GM21619 (cell line): Measurements from ENCODE around the gene SOX10.
"Not testable (repeated sequence)": the region's sequence is repeated elsewhere in the genome, so short reads cannot be mapped to it uniquely, and the experiment has no call there.

Source experiments
- ATAC-seq: cut with Tn5 transposase; IDR thresholded peaks from one replicate; pipeline ENCODE4 v1.9.1; 2021; ENCODE audit not compliant: unreplicated experiment

The SOX10 gene

DNA sequence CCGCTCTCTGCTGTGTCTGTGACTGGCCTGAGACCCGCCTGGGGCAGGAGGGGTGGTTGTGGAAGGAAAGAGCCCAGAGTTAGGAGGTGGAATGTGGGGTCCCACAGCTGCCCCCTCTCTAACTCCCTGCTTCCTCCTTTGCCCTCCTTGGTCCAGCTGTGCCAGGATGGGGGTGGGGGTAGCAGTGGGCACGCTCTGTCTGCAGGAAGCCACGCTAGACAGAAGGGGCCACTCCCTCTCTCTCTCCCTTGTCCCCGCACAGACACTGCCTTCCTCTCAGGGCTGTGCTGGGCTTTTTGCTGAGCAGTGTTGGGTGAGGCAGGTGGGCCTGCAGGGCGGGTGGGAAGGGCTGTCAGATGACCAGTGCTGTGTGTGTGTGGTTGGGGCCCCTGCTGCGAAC, 2.0 kb upstream of the SOX10 start:
- ATAC-seq: no peak

DNA sequence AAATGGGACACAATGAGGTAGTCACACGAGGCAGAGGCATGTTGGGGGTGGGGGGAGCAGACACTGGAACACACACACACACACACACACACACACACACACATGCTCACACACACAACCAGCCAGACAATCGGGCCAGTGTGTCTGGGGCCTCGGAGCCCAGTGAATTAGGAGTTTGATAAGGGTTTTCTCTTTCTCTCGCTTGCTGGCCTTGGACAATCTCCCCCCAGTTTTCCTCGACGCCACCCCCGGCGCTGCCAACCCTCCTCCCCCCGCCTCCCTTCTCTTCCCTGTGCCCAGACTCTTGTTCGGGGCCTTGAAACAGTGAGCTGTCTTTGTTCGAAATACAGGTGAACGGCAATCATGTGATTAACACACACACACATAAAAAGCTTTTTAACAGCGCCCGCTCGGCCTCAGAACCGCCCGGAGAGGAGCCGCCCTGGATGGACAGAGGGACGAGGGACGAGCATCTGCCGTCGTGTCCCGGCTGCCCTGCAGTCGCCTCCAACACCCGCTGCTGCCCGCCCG, 1.5 kb upstream of the SOX10 start:
- ATAC-seq: no peak

DNA sequence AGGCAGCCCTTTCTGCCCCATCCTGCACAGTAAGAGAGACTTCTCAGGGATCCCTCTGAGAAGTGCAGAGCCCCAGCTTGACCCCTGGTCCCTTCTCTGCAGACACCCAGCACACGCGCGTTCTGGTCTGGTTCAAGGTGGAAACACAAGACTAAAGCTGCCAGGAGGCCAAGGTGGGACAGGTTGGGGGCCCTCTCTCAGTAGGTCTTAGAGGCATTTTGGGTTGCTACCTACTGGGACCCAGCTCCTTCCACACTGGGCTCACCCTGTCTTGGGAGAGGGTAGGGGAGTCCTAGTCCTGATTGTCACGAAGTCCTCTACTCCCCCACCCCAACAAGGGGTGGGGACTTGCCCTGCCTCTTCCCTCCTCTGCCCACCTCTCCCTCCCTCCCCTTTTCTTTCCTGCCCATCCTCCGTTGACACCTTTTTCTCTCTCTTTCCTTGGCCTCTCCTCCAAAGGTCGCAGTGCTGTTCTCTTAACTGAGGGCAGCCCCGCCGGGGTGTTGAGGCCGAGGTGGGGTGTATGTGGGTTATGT, 763 bp upstream of the SOX10 start:
- ATAC-seq: no peak

DNA sequence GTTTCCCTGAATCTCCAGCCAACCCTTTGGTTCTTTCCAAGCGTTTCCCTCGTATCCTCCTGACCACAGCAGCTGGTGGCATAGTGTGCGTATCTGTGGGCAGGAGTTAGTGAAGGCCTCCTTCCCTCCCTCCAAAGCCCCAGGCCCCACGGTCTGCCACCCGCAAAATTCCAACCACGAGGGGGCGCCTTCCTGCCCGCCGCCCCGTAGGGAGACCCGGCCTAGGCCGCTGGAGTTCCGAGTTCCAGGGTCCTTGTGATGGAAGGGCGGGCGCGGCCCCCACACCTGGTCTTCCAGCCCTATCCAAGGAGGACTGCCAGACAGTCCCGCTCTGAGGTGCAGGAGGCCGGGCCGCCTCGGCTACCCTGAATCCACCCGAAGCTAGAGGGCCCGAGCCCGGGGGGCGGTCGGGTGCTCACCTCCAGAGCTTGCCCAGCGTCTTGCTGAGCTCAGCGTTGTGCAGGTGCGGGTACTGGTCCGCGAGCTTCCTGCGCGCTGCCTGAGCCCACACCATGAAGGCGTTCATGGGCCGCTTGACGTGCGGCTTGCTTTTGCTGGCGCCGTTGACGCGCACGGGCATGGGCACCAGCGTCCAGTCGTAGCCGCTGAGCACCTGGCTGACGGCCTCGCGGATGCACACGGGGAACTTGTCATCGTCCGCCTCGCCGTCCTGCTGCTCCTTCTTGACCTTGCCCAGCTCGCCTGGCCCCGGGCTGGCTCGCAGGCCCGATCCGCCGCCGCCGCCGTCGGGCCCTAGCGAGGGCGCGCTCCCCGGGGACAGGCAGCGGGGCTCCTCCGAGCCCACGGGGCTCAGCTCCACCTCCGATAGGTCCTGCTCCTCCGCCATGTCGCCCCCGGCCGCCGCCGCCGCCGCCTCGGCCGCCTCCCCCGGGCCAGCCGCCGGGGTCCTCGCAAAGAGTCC, 1.2 kb downstream of the SOX10 start:
- ATAC-seq: no peak

DNA sequence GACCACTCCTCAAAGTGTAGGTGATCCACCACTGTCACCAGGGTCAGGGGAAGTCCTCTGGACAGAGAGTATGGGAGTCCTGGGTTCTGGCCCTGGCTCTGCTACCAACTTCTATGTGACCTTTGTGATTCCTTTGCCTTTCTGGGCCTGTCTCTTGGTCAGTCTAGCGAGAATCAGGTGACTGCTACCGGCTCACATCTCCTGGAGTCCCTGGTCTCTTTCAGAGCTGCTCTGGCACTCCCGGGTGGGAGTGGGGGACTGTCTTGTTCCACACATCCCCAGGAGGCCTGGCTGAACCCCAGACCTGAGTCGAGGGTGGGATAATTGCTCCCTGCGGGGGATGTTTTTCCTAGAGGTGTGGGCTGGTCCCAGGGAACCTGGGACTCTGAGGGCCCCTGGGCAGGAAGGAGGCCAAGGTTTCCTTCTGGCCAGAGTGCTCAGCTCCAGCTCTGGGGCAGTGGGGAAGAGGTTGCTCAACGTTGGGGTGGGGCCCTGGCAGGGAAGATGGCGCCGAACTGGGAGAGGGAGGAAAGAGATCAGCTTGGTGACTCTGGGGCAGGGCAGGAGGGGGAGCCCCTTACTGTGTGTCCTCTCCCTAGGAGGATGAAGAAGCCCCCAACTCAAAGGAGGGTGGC, 2.1 kb downstream of the SOX10 start:
- no peak for ATAC-seq

DNA sequence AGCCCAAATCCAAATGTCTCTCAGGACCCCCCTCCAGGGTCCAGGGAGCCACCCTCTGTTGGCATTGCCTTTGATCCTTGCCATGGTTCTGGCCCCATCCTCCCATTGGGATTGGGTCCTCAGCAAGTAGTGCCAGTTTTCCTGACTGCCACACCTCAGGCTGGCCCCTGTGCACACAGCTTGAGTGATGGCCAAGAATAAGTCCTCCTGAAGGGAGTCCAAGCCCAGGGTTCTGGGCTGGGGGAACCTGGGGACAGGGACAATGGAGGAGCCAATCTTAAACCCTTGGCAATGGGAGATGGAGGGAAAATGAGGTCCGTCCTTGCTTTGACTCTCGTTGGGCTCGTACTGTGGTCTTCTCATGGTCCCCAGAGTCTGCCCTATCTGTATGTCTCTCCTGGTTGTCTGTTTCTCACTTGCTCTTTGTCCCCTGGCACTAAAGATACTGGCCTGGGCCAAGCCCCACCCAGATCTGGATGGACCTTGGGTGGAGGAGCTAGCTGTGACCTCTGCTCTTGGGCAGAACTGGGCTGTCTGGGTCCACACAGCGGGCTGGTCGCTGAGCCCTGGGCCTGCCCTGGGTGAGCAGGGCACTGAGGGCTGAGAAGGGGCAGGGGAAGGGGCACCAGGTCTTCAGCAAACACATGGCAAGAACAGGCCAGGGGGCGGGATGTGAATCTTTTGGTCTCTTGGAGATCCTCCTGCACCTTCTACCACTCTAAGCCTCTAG, 2.9 kb downstream of the SOX10 start:
- no peak for ATAC-seq

DNA sequence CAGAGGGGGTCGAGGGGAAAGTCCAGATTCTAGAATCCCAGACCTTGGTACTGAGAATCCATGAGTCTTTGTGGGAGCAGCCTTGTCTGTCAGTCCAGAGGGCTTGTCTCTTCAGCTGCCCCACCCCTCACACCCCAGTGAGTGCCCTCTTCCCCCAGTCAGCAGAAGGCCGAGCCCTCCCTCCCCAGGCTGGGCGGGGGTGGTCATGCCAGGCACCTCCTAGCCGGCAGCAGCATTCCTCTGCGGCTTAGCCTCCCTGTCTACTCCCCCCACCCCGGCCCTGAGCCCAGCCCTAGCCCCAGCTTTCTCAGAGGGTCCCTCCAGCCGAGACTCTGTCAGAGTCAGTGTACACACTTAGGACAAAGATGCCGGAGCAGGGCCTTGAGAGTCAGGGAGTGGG, 4.6 kb downstream of the SOX10 start:
- ATAC-seq: no peak

DNA sequence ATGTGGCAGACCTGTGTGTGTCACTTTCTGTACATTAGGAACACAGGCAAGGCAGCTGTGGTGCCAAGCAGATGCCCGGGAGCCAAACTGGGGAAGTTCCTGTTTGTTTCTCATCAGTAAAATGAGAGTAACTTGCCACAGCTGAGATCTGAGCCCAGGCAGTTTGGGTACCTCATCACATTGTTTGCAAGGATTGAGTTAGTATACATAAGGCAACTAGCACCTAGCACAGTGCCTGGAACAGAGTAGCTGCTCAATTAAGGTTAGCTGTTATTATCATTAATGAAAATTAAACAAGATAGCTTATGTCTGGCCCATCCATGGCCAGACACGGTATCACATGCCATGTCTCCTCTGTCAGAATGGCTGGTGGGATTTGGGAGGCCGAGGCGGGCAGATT, 7.8 kb downstream of the SOX10 start:
- ATAC-seq: no peak

DNA sequence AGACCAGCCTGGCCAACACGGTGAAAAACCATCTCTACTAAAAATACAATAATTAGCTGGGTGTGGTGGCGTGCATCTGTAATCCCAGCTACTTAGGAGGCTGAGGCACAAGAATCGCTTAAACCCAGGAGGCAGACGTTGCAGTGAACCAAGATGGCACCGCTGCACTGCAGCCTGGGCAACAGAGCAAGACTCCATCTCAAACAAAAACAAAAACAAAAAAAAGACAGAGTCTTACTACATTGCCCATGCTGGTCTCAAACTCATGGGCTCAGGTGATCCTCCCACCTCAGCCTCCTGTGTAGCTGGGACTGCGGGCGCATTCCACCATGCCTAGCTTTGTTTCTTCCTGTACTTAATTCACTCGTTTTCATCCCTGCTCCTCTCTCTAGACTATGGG, 8.3 kb downstream of the SOX10 start:
- not testable (repeated sequence) for ATAC-seq

DNA sequence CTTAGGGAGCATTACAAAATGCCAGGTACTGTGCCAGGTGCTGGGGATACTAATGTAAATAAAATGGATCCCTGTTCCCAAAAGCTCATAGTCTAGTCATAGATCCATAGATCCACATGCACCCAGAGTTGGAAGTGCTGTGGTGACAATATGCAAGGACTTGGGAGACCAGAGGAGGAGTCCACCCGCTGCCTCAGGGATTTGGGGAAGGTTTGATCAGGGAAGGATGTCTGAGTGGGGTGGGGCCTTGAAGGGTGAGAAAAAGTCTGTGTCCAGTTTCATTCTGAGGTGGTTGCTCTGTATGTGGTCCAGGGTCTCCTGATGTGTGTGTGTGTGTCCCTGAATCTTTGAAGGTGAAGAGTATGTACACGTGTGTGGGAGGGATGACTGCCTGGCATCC, 9.2 kb downstream of the SOX10 start:
- no peak for ATAC-seq

DNA sequence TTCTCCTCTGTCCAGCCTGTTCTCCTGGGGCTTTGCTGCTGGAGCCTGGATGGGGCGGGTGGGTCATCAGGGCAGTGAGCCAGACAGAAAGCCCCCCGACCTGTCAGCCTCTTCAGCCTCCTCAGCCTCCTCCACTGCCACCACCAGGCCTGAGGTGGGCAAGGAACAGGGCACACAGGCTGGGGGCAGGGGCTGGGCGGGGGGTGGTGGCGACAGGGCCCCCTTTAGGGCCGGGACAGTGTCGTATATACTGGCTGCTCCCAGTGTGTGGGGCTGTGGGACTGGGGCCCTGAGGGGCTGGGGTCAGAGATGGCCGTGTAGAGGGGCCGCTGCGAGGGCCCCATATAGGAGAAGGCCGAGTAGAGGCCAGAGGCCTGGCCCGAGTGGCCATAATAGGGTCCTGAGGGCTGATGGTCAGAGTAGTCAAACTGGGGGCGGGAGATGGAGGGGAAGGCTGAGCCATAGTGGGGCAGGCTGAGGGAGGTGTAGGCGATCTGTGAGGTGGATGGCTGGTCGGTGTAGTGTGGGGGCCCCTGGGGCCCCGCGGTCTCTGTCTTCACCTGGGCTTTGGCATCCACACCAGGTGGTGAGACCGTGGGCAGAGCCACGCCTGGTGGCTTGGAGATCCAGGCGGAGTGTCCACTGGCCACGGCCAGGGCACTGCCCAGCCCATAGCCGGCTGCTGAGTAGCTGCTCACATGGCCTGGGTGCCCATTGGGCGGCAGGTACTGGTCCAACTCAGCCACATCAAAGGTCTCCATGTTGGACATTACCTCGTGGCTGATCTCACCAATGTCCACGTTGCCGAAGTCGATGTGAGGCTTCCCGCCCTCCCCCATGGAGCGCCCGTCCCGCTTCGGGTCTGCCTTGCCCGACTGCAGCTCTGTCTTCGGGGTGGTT, 10.8 kb downstream of the SOX10 start:
- no peak for ATAC-seq

DNA sequence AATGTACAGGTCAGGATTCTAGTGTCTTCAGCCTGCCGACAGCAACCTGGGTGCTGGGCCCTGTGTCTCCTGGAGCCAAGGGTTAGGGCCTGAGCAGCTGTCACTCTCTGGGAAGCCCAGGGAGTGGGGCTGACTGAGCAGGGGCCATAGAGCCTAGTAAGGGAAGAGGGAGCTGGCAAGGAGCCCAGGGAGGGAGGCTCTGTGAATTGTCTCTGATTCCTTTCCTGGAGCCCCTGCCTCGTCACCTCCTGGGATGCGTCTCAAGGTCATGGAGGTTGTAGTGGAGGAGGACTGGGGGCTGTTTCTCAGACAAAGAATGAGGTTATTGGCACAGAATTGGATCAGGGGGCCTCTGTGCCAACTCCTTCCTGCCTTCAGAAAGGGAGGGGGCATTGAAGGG, 11.8 kb downstream of the SOX10 start:
- no peak for ATAC-seq

DNA sequence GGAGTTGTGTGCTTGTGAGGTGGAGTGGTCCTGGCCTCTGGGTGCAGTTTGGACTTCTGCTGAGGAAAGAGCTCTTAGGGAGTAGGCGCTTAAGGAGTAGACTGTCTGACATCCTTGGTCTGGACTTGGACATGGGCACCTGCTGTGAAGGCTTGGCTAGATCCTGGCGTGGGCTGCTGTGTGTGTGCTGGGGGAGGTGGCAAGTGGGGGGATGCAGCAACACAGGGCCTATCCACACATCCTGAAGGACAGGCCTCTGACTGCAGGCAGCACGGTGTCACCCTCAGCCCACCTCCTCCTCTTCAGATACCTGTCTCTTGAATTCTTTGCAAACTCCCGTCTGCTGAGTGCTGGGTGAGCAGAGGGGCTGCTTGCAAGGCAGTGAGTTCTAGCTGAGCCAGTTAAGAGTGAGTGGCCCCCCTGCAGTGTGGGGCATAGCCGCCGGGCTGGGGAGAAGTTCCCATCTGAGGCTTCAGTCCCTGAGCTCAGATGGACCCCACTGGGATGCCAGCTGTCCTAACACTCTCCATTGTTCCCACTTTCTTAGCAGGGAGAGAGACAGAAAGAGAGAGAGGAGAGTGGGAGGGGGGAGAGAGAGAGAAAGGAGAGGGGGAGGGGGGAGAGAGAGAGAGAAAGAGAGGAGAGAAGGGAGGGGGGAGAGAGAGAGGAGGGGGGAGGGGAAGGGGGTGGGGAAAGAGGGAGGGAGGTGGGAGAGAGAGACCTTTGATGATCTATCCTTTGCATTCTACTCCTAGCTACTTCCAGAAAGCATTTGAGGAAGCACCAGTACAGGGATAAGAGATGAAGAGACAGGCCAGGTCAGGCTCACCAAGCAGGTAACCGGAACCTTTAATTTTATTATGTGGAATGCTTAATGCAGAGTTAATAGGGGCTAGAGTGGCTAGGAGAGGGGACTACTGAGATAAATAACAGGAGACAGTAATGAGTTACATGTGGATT, 12.6 kb downstream of the SOX10 start:
- ATAC-seq: no peak

DNA sequence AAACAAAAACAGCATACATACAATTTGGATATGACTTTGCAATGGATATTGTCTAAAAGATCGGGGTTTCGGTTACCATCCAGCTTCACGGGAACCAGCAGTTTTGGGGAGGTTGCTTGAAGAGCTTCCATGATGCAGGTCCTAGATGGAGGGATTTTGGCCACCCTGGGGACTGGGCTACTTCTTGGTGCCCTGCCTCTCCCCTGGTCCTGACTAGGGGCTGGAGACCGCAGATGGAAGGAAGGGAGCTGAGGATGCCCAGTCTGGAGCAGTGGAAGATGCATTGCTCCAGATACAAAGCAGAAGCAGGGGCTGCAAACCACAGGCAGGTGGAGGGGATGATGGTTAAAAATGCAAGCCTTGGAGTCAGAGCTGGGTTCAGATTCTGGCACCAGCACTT, 13.5 kb downstream of the SOX10 start:
- ATAC-seq: no peak

DNA sequence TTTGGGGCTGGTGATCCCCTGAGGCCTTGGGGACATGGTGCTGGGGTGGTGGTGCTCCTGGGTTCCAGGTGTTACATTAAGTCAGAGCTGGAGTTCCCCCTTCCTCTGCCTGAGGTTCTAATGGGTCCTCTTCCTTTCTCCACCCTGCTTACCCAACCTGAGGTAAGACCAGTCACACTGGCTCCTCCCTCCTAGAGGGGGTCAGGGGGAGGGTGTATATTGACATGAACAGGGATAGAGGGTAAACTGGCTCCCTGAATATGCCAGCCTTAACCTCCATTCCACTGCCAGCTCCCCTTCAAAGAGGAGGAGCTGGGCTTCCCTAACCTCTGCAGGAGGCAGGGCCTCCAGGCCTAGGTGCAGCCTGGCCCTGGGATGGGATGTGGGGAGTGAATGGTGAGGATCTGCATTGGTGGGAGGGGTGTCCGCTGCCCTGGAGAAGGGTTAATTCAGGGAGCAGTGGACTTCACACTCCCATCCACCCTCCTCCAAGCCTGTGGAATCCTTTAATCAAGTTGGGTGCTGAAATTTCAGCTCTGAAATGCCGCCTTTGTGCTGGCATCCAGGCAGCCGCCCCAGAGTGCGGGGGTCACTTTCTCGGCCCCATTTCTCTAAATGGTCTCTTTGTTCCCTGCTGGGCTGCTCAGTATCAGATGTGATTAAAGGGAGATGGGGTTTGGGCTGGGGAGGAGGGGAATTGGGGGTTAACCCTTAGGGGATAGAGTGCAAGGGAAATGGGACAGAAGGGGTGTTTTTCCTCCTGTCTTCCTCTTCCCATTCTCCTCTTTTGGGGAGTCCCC, 15.7 kb downstream of the SOX10 start:
- no peak for ATAC-seq

DNA sequence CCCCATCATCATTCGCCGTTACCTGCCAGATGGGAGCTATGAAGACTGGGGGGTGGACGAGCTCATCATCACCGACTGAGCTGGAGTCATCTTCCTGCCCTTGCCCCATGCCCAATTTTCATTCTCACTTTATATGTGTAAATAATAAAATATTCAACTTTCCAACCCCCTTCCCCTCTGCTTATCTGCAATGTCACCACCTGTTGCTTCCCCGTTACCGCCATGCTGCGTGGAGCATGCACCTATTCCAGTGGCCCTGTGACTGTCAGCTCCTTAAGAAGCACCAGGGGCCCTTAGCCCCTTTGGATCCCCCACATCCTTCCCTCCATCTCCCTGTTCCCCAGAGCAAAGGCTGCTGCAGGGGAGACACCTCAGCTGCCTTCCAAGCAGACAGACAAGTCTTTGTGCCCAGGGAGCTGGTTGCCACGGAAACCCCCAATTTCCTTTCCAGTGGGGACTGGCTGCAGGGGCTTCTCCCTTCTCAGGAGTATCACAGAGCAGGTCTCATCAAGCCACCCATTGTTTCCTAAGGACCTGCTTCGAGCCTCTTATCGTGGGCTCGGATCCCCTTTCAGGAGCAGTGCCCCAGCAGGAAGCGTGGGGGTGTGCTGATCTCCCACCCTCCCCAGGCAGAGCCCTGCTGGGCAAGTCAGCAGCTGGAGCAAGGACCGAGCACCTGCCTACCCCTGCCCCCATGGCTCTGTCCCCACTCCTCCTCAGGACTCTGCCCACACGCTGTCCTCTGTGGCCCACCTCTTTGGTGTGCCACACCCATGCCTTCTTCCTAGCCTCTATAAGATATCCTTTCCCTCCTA, 16.5 kb downstream of the SOX10 start:
- no peak for ATAC-seq

DNA sequence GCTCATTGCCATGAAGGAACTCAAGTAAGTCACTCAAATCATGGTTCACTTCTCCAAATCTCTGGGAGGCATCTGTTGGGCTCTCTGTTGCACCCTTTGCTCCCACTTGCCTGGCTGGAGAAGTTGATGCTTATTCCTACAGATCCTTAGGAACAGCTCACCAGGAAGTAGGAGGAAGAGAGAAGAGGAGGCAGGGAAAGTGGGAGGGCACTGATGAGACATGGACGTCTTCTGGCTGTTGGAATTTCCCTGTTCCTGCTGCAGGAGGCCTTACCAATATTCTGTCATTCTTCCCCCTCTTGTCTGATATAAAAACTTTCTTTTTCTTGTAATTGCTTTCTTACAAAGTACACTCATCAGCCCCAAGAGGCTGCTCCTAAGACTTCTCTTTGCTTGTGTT, 17.2 kb downstream of the SOX10 start:
- ATAC-seq: no peak
